RCC 7860 (cell line): Measurements from ENCODE around the gene PLAC9.

Experiments used
- DNase-seq: peaks from one replicate; pipeline ENCODE4 v3.0.0-alpha.2; 2015; ENCODE audit warnings: low spot score
- FAIRE-seq: peaks from 2 replicates; lab custom pipeline; 2012; peaks lifted over from hg19 to GRCh38; lab: Jason Lieb, UNC

Gene PLAC9

GRCh38 chr10:80177781-80178636 is 45.5 kb downstream of the PLAC9 start:
- no peak for FAIRE-seq
- DNase-seq = no peak

GRCh38 chr10:80182986-80183385 is 50.5 kb downstream of the PLAC9 start:
- DNase-seq (no peak), FAIRE-seq (no peak)

- DNase-seq = no peak
- no peak for FAIRE-seq
These were observed 50.9 kb downstream of the PLAC9 start for GRCh38 chr10:80183436-80183835.

GRCh38 chr10:80184291-80184690 is 51.8 kb downstream of the PLAC9 start:
- no peak for DNase-seq
- FAIRE-seq = no peak

- DNase-seq (no peak), FAIRE-seq (no peak)
These were observed 53.2 kb downstream of the PLAC9 start for GRCh38 chr10:80185578-80186299.

GRCh38 chr10:80186364-80187012 is 54.0 kb downstream of the PLAC9 start:
- no peak for DNase-seq
- FAIRE-seq = no peak

- DNase-seq (no peak), FAIRE-seq (no peak)
These were observed 54.5 kb downstream of the PLAC9 start for GRCh38 chr10:80187060-80187459.

- DNase-seq (no peak), FAIRE-seq (no peak)
These were observed 55.2 kb downstream of the PLAC9 start for GRCh38 chr10:80187465-80188409.

GRCh38 chr10:80188713-80189112 is 56.2 kb downstream of the PLAC9 start:
- FAIRE-seq (no peak), DNase-seq (no peak)

- no peak for FAIRE-seq
- DNase-seq = no peak
These were observed 59.2 kb downstream of the PLAC9 start for GRCh38 chr10:80191589-80192270.

GRCh38 chr10:80192553-80192952 is 60.0 kb downstream of the PLAC9 start:
- DNase-seq = no peak
- FAIRE-seq = no peak

GRCh38 chr10:80194373-80195045 is 62.0 kb downstream of the PLAC9 start:
- no peak for DNase-seq
- no peak for FAIRE-seq
